ENCODE data around the gene GPR158. TPM values are rescaled to one million over a fixed set of nuclear protein-coding genes. Genes with fewer than 3 reads are reported as not detected.

Gene GPR158
- total RNA-seq, 3 donors from 2014 or later = not detected

DNA sequence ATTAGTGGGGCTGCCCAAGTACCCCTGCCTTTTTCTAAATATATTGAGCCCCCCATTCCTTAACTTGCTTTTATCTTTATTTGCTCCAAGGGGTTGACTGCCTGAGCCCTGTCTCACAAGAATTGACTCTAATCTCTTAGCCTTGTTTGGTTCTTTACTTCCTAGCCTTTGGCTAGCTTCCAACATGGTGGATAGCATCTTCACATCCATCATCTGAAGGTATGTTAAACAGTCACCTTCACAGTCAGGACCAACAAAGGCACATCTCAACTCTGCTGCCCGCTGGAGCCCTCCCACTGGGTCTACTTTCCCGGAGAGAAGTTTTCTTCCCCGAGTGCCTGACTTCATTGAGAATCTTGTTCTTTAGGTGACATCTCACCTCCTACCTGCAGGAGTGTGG, 329.5 kb downstream of the GPR158 start:
- no peak for DNase-seq
- Mint-ChIP-seq H3K4me3 (no peak overlapping the region), H3K36me3 (ENCODE audit: insufficient read depth) (no peaks in the 10 kb centered on the region), H3K27me3 (ENCODE audit: low read depth) (no peaks in the 10 kb centered on the region), H3K4me1 (ENCODE audit: low read depth) (no peaks in the 10 kb centered on the region), H3K9me3 (no peaks in the 10 kb centered on the region)
- ATAC-seq = no peak

GRCh38 chr10:25504838-25505237, 330.0 kb downstream of the GPR158 start:
- Mint-ChIP-seq H3K4me1 (ENCODE audit: low read depth) (no peaks in the 10 kb centered on the region), H3K36me3 (ENCODE audit: insufficient read depth) (no peaks in the 10 kb centered on the region), H3K9me3 (no peaks in the 10 kb centered on the region), H3K4me3 (no peak overlapping the region), H3K27me3 (ENCODE audit: low read depth) (no peaks in the 10 kb centered on the region)
- no peak for DNase-seq
- ATAC-seq = no peak

DNA sequence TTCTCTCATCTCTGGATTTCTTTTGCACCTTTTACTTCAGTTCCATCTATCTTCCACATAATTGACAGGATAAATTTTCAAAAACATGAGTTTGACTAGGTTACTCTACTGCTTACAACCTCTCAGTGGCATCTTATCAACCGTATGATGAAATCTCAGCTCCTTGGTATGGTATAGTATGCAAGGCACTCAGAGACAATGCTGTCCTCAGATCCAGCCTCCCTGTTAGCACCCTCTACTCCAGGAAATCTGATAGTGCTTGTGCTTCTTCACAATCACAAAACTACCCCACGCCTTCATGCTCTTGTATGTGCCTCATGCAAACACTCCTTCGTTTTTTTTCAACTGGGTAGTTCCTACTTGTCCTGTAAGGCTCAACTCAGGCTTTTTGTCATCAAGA, 330.7 kb downstream of the GPR158 start:
- DNase-seq = no peak
- ATAC-seq = no peak
- Mint-ChIP-seq H3K4me3 (no peak overlapping the region), H3K27me3 (ENCODE audit: low read depth) (no peaks in the 10 kb centered on the region), H3K9me3 (no peaks in the 10 kb centered on the region), H3K36me3 (ENCODE audit: insufficient read depth) (no peaks in the 10 kb centered on the region), H3K4me1 (ENCODE audit: low read depth) (no peaks in the 10 kb centered on the region)

DNA sequence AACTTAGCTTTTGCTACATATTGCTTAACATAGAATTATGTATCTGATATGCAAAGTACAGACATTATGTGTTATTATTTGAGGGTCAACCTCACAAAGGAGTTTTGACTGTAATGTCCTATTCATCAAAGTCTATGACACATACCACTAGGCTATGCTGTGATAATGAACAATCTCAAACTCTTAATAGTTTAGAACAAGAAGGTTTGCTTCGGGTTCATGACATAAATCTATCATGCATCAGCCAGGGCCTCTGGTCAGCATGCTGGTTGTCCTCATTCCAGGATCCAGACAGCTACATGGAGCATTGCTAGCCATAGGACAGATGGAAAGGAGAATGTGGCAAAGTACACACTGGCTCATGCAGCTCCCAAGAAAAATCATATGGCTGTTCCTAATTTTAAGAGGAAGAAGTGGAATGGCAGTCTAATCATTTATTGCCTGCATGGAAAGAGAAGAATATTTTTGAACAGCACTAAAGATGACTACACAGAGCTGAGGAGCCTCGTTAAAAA, 332.1 kb downstream of the GPR158 start:
- ATAC-seq = no peak
- DNase-seq = no peak
- H3K27me3 Mint-ChIP-seq (ENCODE audit: low read depth) = no peaks in the 10 kb centered on the region
- no peaks in the 10 kb centered on the region for H3K36me3 Mint-ChIP-seq (ENCODE audit: insufficient read depth)
- H3K4me3 Mint-ChIP-seq = no peak overlapping the region
- no peaks in the 10 kb centered on the region for H3K4me1 Mint-ChIP-seq (ENCODE audit: low read depth)
- no peaks in the 10 kb centered on the region for H3K9me3 Mint-ChIP-seq

DNA sequence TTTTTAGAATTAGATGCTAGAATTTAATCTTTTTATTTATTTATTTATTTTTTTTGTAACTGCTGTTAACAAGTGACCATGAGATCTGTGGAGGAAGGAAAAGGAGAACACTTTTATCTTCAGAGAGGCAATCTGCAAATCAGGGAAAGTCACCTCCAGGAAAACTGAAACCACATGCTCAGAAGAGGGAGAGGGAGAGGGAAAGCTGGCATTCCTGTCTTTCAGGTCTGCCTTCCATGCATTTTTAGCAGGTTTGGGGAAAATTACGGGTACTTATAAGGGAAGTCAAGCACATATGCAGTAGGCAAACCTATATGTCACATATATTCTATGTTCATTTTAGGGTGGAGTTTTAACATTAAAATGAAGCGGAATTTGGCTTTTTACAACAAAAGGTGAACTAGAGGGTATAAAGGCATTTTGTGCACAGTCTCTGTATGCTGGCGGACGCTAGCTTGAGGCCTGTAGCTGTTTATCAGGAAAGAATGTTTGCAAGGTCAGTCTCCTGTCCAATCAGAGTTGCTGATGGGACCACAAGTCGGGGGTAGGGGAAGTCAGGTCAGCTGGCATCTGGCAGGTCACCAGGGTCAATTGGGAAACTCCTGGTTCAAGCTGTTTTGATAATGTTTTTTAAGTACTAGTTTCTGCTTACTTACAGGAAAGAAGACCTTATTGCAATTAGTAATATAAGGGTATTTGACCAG, 333.5 kb downstream of the GPR158 start:
- Mint-ChIP-seq H3K27me3 (ENCODE audit: low read depth) (no peaks in the 10 kb centered on the region), H3K9me3 (peaks cover 3% of the 10 kb centered on the region), H3K36me3 (ENCODE audit: insufficient read depth) (no peaks in the 10 kb centered on the region), H3K4me3 (no peak overlapping the region), H3K4me1 (ENCODE audit: low read depth) (no peaks in the 10 kb centered on the region)
- no peak for DNase-seq
- no peak for ATAC-seq

DNA sequence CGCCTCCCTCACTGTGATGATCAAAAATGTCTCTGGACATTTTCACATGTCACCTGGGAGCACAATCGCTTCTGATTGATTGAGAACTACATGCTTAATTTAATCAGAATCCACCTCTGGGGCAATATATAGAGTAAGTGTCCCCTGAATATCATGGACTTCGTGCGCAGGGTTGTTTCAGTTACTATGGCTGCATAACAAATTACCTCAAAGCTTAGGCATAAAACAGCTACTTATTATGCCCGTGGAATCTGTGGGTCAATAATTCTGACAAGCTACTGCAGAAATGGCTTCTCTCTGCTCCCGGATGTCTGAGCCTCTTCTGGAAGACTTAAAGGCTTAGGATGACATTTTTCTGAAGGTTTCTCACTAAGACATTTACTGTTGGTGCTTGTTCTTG, 334.4 kb downstream of the GPR158 start:
- H3K27me3 Mint-ChIP-seq (ENCODE audit: low read depth) = no peaks in the 10 kb centered on the region
- H3K4me1 Mint-ChIP-seq (ENCODE audit: low read depth) = no peaks in the 10 kb centered on the region
- H3K9me3 Mint-ChIP-seq = peaks cover 8% of the 10 kb centered on the region
- ATAC-seq (no peak), DNase-seq (no peak)
- no peak overlapping the region for H3K4me3 Mint-ChIP-seq
- H3K36me3 Mint-ChIP-seq (ENCODE audit: insufficient read depth) = no peaks in the 10 kb centered on the region

DNA sequence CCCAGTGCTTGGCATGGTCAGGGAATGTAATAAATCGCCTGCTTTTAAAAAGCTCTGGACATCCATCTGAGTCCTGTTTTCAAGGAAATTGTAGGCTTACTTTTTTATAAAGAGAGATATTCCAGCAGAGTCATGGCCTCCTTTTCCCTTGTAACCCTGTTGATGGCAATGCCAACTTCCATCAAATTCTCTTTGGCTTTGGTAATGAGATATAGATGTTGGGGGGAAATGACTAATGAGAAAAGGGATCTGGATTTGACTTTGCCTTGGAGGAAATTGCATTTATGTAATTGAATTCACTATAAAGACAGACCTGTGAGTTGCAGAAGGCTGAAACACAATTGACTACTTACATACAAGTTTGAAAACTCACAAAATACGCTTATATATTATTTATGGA, 347.5 kb downstream of the GPR158 start:
- Mint-ChIP-seq H3K4me1 (ENCODE audit: low read depth) (no peaks in the 10 kb centered on the region), H3K27me3 (ENCODE audit: low read depth) (no peaks in the 10 kb centered on the region), H3K36me3 (ENCODE audit: insufficient read depth) (no peaks in the 10 kb centered on the region), H3K9me3 (peaks cover 7% of the 10 kb centered on the region), H3K4me3 (no peak overlapping the region)
- ATAC-seq (no peak), DNase-seq (no peak)

- Mint-ChIP-seq H3K9me3 (peaks cover 7% of the 10 kb centered on the region), H3K4me1 (ENCODE audit: low read depth) (no peaks in the 10 kb centered on the region), H3K4me3 (no peak overlapping the region), H3K27me3 (ENCODE audit: low read depth) (no peaks in the 10 kb centered on the region), H3K36me3 (ENCODE audit: insufficient read depth) (no peaks in the 10 kb centered on the region)
- no peak for DNase-seq
- ATAC-seq = no peak
Measured at GRCh38 chr10:25522946-25523608, 348.3 kb downstream of the GPR158 start.

DNA sequence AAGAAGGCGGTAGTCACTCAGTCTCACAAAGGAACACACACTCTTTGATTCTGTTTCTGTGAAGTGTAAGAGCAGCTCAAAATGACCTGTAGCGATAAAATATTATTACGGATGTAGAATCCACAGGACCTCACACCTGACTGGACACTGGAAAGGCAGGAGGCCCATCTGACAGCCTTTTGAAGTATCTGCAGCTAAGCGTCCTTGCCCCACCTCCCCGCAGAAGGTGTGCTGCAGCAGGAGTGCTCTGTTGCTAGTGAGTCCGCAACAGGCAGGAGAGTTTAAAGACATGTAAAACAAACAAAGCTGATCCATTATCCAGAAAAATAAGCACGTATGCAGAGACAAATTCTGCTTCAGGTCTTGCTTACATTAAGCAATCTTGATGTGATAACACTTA, 355.5 kb downstream of the GPR158 start:
- Mint-ChIP-seq H3K4me3 (no peak overlapping the region), H3K36me3 (ENCODE audit: insufficient read depth) (no peaks in the 10 kb centered on the region), H3K4me1 (ENCODE audit: low read depth) (no peaks in the 10 kb centered on the region), H3K9me3 (no peaks in the 10 kb centered on the region), H3K27me3 (ENCODE audit: low read depth) (no peaks in the 10 kb centered on the region)
- no peak for DNase-seq
- no peak for ATAC-seq

GRCh38 chr10:25531457-25532061, 356.8 kb downstream of the GPR158 start:
- no peak overlapping the region for H3K4me3 Mint-ChIP-seq
- no peak for DNase-seq
- H3K4me1 Mint-ChIP-seq (ENCODE audit: low read depth) = no peaks in the 10 kb centered on the region
- H3K9me3 Mint-ChIP-seq = no peaks in the 10 kb centered on the region
- no peak for ATAC-seq
- H3K36me3 Mint-ChIP-seq (ENCODE audit: insufficient read depth) = no peaks in the 10 kb centered on the region
- no peaks in the 10 kb centered on the region for H3K27me3 Mint-ChIP-seq (ENCODE audit: low read depth)

DNA sequence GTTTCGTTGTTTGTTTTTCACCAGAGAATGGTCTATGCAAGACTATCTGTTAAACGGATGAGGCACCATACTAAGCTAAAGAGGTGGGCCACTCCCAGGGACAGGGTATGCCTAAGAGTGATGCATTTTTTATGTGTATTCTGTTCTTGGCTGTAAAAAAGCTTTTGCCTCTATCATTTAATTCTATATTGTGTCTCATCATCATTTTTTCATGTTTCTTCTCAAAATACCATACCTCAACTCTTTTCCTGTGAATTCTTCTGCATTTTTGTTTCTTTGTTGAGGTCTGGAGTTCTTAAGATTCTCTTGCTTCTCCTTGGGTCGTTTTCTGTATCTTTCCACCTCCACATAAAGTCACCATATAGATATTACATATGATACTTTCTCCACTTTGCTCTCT, 357.4 kb downstream of the GPR158 start:
- Mint-ChIP-seq H3K27me3 (ENCODE audit: low read depth) (no peaks in the 10 kb centered on the region), H3K9me3 (no peaks in the 10 kb centered on the region), H3K36me3 (ENCODE audit: insufficient read depth) (no peaks in the 10 kb centered on the region), H3K4me3 (no peak overlapping the region), H3K4me1 (ENCODE audit: low read depth) (no peaks in the 10 kb centered on the region)
- ATAC-seq (no peak), DNase-seq (no peak)

GRCh38 chr10:25536027-25536426, 361.2 kb downstream of the GPR158 start:
- no peak for DNase-seq
- Mint-ChIP-seq H3K4me1 (ENCODE audit: low read depth) (no peaks in the 10 kb centered on the region), H3K4me3 (no peak overlapping the region), H3K27me3 (ENCODE audit: low read depth) (no peaks in the 10 kb centered on the region), H3K9me3 (no peaks in the 10 kb centered on the region), H3K36me3 (ENCODE audit: insufficient read depth) (no peaks in the 10 kb centered on the region)
- no peak for ATAC-seq

GRCh38 chr10:25547382-25547781, 372.6 kb downstream of the GPR158 start:
- H3K4me1 Mint-ChIP-seq (ENCODE audit: low read depth) = no peaks in the 10 kb centered on the region
- no peaks in the 10 kb centered on the region for H3K27me3 Mint-ChIP-seq (ENCODE audit: low read depth)
- DNase-seq = no peak
- no peak for ATAC-seq
- no peaks in the 10 kb centered on the region for H3K36me3 Mint-ChIP-seq (ENCODE audit: insufficient read depth)
- no peaks in the 10 kb centered on the region for H3K9me3 Mint-ChIP-seq
- H3K4me3 Mint-ChIP-seq = no peak overlapping the region

GRCh38 chr10:25552283-25552919, 377.6 kb downstream of the GPR158 start:
- Mint-ChIP-seq H3K4me1 (ENCODE audit: low read depth) (no peaks in the 10 kb centered on the region), H3K36me3 (ENCODE audit: insufficient read depth) (no peaks in the 10 kb centered on the region), H3K9me3 (no peaks in the 10 kb centered on the region), H3K27me3 (ENCODE audit: low read depth) (peaks cover 3% of the 10 kb centered on the region), H3K4me3 (no peak overlapping the region)
- no peak for ATAC-seq
- no peak for DNase-seq
